ENCODE results near the gene KDM5C. TPM values are rescaled to one million over a fixed set of nuclear protein-coding genes. Genes with fewer than 3 reads are reported as not detected.

KDM5C gene
- total RNA-seq, 4 donors from 2014 or later = 99.7 to 178 (median 114) TPM

DNA sequence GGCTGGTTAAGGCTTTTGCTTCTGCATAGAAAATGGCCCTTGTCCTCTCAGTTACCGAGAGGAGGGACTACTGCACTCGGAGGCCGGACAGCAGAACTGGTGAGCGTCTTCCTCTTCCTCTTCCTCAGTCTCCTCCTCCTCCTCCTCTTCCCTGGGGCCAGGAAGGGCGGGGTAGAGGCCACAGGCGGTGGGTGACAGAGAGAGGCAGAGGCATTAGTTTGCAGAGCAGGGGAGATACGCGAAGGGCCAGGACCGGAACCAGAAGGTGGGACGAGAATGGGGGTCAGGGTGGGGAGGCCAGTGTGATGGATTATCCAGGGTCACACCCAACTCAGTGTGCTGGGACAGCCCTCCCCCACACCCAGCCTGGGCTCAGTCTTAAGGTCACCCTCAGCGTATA, 41.9 kb upstream of the KDM5C start:
- 75 to 92% methylated on average over 10 to 11 of the region's 11 CpGs for WGBS, 2 donors
- Histone ChIP-seq H3K9me3 (no peaks in the 10 kb centered on the region), H3K4me1 (no peaks in the 10 kb centered on the region), H3K27me3 (no peaks in the 10 kb centered on the region), H3K27ac (no peak overlapping the region), H3K4me3 (replicated peaks in 1 of 3) (no peak overlapping the region), H3K36me3 (no peaks in the 10 kb centered on the region)
- TF ChIP-seq POLR2A (IDR thresholded peaks at IDR 0.05) = no peak
- TF ChIP-seq, protein P1, sequence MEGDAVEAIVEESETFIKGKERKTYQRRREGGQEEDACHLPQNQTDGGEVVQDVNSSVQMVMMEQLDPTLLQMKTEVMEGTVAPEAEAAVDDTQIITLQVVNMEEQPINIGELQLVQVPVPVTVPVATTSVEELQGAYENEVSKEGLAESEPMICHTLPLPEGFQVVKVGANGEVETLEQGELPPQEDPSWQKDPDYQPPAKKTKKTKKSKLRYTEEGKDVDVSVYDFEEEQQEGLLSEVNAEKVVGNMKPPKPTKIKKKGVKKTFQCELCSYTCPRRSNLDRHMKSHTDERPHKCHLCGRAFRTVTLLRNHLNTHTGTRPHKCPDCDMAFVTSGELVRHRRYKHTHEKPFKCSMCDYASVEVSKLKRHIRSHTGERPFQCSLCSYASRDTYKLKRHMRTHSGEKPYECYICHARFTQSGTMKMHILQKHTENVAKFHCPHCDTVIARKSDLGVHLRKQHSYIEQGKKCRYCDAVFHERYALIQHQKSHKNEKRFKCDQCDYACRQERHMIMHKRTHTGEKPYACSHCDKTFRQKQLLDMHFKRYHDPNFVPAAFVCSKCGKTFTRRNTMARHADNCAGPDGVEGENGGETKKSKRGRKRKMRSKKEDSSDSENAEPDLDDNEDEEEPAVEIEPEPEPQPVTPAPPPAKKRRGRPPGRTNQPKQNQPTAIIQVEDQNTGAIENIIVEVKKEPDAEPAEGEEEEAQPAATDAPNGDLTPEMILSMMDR (IDR thresholded peaks at IDR 0.05) = no peak
- intact Hi-C loops (cut with DNase I) = no loop called here
- no peak for DNase-seq

DNA sequence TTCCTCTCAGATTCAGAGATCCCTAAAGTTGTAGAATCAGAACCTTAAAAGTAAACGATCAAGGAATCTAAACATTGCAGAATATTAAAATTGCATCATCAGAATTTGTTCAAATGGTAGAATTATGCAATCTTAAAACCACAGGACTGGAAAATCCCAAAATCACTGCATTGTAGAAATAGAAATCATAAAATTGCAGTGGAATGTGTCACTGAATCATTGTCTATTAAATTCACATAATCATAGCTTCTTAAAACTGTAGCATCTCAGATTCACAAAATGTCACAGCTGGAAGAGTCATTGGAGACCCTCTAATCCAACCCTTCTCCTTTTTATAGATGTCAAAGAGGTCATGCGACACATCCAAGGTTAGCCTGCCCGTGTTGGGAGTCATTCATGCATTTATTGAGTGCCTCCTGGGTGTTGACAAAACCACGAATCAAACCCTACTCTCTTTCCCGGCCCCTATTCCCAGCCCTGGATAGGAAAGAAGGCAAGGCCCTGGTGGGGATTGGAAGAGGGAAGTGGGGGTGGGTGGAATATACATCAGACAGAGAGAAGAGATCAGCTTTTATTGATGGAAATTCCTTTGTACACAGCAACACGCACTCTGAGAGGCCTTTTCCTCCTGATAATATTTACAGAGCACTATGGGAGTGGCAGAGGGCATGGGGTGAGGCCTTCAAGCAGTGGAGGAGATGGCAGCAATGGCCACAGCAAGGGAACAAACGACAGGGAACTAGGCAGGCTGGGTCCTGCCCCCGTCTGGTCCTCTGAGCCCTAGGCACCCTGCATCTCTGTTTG, 41.0 kb upstream of the KDM5C start:
- H3K36me3 ChIP-seq = no peaks in the 10 kb centered on the region
- TF ChIP-seq, protein P1 (IDR thresholded peaks at IDR 0.05) = no peak
- TF ChIP-seq POLR2A (IDR thresholded peaks at IDR 0.05) = no peak
- no peaks in the 10 kb centered on the region for H3K27me3 ChIP-seq
- no peak overlapping the region for H3K27ac ChIP-seq
- WGBS, 2 donors = 46 to 61% methylated on average over 7 of the region's 8 CpGs
- DNase-seq = no peak
- H3K4me3 ChIP-seq (replicated peaks in 1 of 3) = no peak overlapping the region
- no peaks in the 10 kb centered on the region for H3K4me1 ChIP-seq
- no peaks in the 10 kb centered on the region for H3K9me3 ChIP-seq
- intact Hi-C loops (cut with DNase I) = no loop called here

DNA sequence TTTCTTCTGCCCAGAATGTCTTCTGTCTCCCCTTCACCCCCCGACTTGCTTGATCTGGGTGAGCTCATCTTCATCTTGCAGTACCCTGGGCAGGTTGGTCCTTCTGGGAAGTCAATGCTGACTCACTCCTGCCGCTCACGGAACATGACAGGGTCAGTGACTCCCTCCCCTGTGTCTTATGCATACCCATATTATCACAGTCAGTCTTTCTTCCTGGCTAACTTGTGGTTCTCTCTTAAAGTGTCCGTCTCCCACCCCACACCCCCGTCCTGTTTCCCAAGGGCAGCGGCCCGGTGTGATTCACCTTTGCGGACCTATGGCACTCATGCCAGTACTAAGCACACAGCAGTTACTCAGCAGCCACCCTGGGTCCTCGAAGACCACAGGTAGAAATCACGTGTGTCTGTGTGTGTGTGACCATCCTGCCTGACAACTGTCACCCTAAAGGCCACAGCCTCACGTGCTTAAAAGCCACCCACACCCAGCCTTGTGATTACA, 38.6 kb upstream of the KDM5C start:
- no peaks in the 10 kb centered on the region for H3K4me1 ChIP-seq
- no peaks in the 10 kb centered on the region for H3K27me3 ChIP-seq
- H3K9me3 ChIP-seq = no peaks in the 10 kb centered on the region
- TF ChIP-seq POLR2A (IDR thresholded peaks at IDR 0.05) = no peak
- TF ChIP-seq, protein P1 (IDR thresholded peaks at IDR 0.05) = no peak
- intact Hi-C loops (cut with DNase I) = no loop called here
- no peak overlapping the region for H3K27ac ChIP-seq
- 79 to 82% methylated on average over 11 of the region's 11 CpGs for WGBS, 2 donors
- no peak overlapping the region for H3K4me3 ChIP-seq (replicated peaks in 1 of 3)
- no peak for DNase-seq
- no peaks in the 10 kb centered on the region for H3K36me3 ChIP-seq

DNA sequence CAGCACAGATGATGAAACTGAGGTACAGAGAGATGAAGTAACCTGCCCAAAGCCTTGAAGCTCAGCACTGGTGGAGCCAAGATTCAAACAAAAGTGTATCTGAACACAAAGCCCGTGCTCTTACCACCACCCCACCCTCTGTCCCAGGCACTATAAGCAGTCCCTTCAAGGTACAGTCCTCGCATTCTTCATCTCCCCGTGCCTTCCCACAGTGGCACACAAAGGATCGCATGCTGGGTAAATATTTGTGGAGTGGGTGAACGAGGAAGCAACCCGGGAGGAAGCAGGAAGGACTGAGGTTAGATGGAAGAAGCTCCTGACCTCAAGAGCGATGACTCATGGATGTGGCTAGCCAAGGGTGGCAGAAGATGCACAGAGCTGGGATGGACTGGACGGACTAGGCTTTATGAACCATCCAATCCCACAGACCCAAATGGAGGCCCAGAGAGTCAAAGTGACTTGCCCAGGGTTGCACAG, 37.9 kb upstream of the KDM5C start:
- H3K27ac ChIP-seq = no peak overlapping the region
- TF ChIP-seq POLR2A (IDR thresholded peaks at IDR 0.05) = no peak
- TF ChIP-seq, protein P1 (IDR thresholded peaks at IDR 0.05) = no peak
- no peaks in the 10 kb centered on the region for H3K36me3 ChIP-seq
- no peaks in the 10 kb centered on the region for H3K9me3 ChIP-seq
- intact Hi-C loops (cut with DNase I) = no loop called here
- no peak overlapping the region for H3K4me3 ChIP-seq (replicated peaks in 1 of 3)
- H3K27me3 ChIP-seq = no peaks in the 10 kb centered on the region
- WGBS, 2 donors = 59 to 64% methylated on average over 7 to 8 of the region's 8 CpGs
- no peak for DNase-seq
- no peaks in the 10 kb centered on the region for H3K4me1 ChIP-seq

DNA sequence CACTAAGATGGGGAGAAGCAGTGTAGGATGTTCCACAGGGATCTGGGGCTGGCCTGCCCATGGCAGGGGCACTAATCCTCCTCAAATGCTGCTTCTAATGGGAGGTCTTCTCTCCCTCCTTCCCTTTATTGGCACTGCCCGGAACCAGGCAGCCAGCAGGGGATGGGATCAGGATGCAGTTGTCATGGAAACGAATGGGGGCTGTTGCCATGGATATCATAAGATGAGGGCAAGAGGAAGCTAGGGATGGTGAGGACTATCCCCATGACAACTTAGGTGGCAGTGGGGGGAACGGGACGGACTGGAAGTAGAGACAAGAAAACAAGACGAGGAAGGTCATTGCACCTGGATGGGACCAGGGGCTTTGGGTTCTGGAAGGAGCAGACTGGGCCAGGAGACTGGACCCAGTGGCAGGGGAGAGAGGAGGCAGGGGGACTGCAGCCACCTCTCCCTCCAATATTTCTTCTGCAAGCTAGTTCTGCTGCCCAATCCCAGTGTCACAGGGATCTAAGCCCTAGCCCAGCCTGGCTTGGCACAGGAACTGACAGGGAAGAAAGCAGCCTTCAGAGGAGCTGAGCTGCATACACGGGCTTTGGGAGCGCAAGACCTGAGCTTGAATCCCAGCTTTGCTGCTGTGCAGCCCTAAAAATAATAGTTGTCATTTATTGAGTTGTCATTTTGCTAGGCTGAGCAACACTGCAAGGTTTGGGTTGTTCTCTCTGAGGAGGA, 37.3 kb upstream of the KDM5C start:
- H3K27me3 ChIP-seq = no peaks in the 10 kb centered on the region
- no peak for TF ChIP-seq POLR2A (IDR thresholded peaks at IDR 0.05)
- TF ChIP-seq, protein P1 (IDR thresholded peaks at IDR 0.05) = no peak
- DNase-seq = no peak
- WGBS, 2 donors = 81 to 89% methylated on average over 7 of the region's 7 CpGs
- no peaks in the 10 kb centered on the region for H3K36me3 ChIP-seq
- intact Hi-C loops (cut with DNase I) = no loop called here
- no peak overlapping the region for H3K4me3 ChIP-seq (replicated peaks in 1 of 3)
- H3K9me3 ChIP-seq = no peaks in the 10 kb centered on the region
- no peaks in the 10 kb centered on the region for H3K4me1 ChIP-seq
- H3K27ac ChIP-seq = no peak overlapping the region

Measured in thyroid gland (tissue), 4 donors.